ENCODE measurements around the gene ZCCHC2. TPM values are rescaled to one million over a fixed set of nuclear protein-coding genes. Genes with fewer than 3 reads are reported as not detected.

The ZCCHC2 gene
- total RNA-seq, 1 experiment from 2014 or later = 12.4 TPM

DNA sequence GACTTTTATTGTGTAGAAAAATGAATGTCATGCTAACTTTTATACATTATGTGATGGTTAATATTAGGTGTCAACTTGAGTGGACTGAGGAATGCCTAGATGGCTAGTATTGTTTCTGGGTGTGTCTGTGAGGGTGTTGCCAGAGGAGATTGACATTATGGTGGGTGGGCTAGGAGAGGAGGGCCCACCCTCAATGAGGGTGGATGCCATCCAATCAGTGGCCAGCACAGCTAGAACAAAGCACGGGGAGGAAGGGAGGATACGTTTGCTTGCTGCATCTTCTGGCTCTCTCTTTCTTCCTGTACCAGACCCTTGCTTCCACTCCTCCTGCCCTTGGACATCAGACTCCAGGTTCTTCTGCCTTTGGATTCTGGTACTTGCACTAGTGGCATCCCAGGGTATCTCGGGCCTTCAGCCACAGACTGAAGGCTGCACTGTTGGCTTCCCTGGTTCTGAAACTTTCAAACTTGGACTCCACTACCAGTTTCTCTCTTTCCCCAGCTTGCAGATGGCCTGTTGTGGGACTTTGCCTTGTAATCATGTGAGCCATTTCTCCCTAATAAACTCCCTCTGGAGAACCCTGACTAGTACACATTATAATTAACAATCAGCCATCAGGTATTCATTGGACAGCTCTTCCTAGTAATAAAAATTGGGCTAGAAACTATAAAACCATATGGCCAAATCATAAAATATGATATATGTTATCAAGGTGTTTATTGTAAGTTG is 31.7 kb upstream of the ZCCHC2 start:
- no peak overlapping the region for H3K9ac ChIP-seq (ENCODE audit: extremely low read depth, insufficient read length, low read length)
- no peak overlapping the region for H3K4me2 ChIP-seq (ENCODE audit: insufficient read depth, insufficient read length, low read length)
- no peak overlapping the region for H3T11ph ChIP-seq (ENCODE audit: low read length)
- no peak overlapping the region for H3K56ac ChIP-seq (ENCODE audit: insufficient read length, low read depth, low read length)
- no peak overlapping the region for H4K5ac ChIP-seq (ENCODE audit: insufficient read length, low read depth, low read length)
- Mint-ChIP-seq H3K4me1 (peaks cover 5 to 11% of the 10 kb centered on the region in 2 experiments), H3K27ac (no peak overlapping the region), H3K27me3 (ENCODE audit: low read depth) (no peaks in the 10 kb centered on the region; the same call in 1 of the 2 replicates), H3K36me3 (ENCODE audit: insufficient read depth in 1 of 3, low read depth in 3 of 3) (no peaks in the 10 kb centered on the region), H3K4me3 (no peak overlapping the region), H3K9me3 (no peaks in the 10 kb centered on the region)
- H2AK5ac ChIP-seq (ENCODE audit: insufficient read length, low read length) = no peak overlapping the region
- H2BK5ac ChIP-seq (ENCODE audit: insufficient read length, low read length) = no peak overlapping the region
- H2BK20ac ChIP-seq (ENCODE audit: low read depth, low read length, poor library complexity, severe bottlenecking) = no peak overlapping the region
- no peaks in the 10 kb centered on the region for H3K4me1 ChIP-seq (ENCODE audit: insufficient read depth, low read length)
- H3K18ac ChIP-seq (ENCODE audit: insufficient read length, low read depth, low read length) = no peak overlapping the region
- H4K8ac ChIP-seq (replicated peaks; ENCODE audit: insufficient read length, low read depth, low read length) = no peak overlapping the region
- H3K23me2 ChIP-seq (ENCODE audit: insufficient read length, low read depth, low read length, poor library complexity, severe bottlenecking) = no peaks in the 10 kb centered on the region
- H2AFZ ChIP-seq (ENCODE audit: low read length) = no peak overlapping the region
- H4K20me1 ChIP-seq (ENCODE audit: control insufficient read depth, insufficient read depth, insufficient read length) = no peaks in the 10 kb centered on the region
- H3K14ac ChIP-seq (ENCODE audit: insufficient read depth, low read length) = no peak overlapping the region
- no peak overlapping the region for H2BK12ac ChIP-seq (ENCODE audit: insufficient read length, low read depth, low read length)
- no peak overlapping the region for H3K27ac ChIP-seq (ENCODE audit: insufficient read length, low read depth, low read length)
- WGBS (ENCODE audit: extremely low coverage, insufficient read length, low lambda C conversion rate) = no CpG with 5 or more reads among the region's 3 CpGs
- no peaks in the 10 kb centered on the region for H3K79me1 ChIP-seq (ENCODE audit: insufficient read depth, low read depth, low read length, poor library complexity, severe bottlenecking)
- DNase-seq = peak; percentile 39
- TF ChIP-seq, protein P1, sequence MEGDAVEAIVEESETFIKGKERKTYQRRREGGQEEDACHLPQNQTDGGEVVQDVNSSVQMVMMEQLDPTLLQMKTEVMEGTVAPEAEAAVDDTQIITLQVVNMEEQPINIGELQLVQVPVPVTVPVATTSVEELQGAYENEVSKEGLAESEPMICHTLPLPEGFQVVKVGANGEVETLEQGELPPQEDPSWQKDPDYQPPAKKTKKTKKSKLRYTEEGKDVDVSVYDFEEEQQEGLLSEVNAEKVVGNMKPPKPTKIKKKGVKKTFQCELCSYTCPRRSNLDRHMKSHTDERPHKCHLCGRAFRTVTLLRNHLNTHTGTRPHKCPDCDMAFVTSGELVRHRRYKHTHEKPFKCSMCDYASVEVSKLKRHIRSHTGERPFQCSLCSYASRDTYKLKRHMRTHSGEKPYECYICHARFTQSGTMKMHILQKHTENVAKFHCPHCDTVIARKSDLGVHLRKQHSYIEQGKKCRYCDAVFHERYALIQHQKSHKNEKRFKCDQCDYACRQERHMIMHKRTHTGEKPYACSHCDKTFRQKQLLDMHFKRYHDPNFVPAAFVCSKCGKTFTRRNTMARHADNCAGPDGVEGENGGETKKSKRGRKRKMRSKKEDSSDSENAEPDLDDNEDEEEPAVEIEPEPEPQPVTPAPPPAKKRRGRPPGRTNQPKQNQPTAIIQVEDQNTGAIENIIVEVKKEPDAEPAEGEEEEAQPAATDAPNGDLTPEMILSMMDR (conservative IDR thresholded peaks at IDR 0.05) = no peak
- no peaks in the 10 kb centered on the region for H3K27me3 ChIP-seq (ENCODE audit: insufficient read depth, low read length)
- H3K4ac ChIP-seq (ENCODE audit: low read depth, low read length) = no peak overlapping the region
- no peak overlapping the region for H2BK120ac ChIP-seq (ENCODE audit: low read depth, low read length, poor library complexity, severe bottlenecking)
- H3K23ac ChIP-seq (ENCODE audit: insufficient read length, low read depth, low read length) = no peak overlapping the region
- H3K9me3 ChIP-seq (ENCODE audit: control insufficient read depth, low read depth, low read length) = no peaks in the 10 kb centered on the region
- H2BK15ac ChIP-seq (ENCODE audit: low read depth, low read length) = no peak overlapping the region
- no peak overlapping the region for H4K91ac ChIP-seq (ENCODE audit: insufficient read length, low read depth, low read length)
- H3K79me2 ChIP-seq (ENCODE audit: insufficient read depth, low read length) = no peaks in the 10 kb centered on the region

Measured in H9 (cell line).